ENCODE results near the gene FAM131B.

Gene FAM131B

GRCh38 chr7:143325240-143325639 lies 37.3 kb downstream of the FAM131B start:
- no peak for DNase-seq (ENCODE audit: low read depth in 4 of 4, low spot score in 1 of 4)

- DNase-seq (ENCODE audit: low read depth in 4 of 4, low spot score in 1 of 4): no peak
Measured at GRCh38 chr7:143323653-143324052, 38.9 kb downstream of the FAM131B start.

- no peak for DNase-seq (ENCODE audit: low read depth in 4 of 4, low spot score in 1 of 4)
Measured at GRCh38 chr7:143322760-143323633, 39.5 kb downstream of the FAM131B start.

- DNase-seq (ENCODE audit: low read depth in 4 of 4, low spot score in 1 of 4): no peak
Measured at GRCh38 chr7:143321734-143322133, 40.8 kb downstream of the FAM131B start.

GRCh38 chr7:143321242-143321641 lies 41.3 kb downstream of the FAM131B start:
- no peak for DNase-seq (ENCODE audit: low read depth in 4 of 4, low spot score in 1 of 4)

GRCh38 chr7:143320620-143321019 lies 41.9 kb downstream of the FAM131B start:
- DNase-seq (ENCODE audit: low read depth in 4 of 4, low spot score in 1 of 4): no peak

- no peak for DNase-seq (ENCODE audit: low read depth in 4 of 4, low spot score in 1 of 4)
Measured at GRCh38 chr7:143318661-143319060, 43.9 kb downstream of the FAM131B start.

GRCh38 chr7:143316492-143316891 lies 46.0 kb downstream of the FAM131B start:
- no peak for DNase-seq (ENCODE audit: low read depth in 4 of 4, low spot score in 1 of 4)

GRCh38 chr7:143315776-143316175 lies 46.7 kb downstream of the FAM131B start, which contains the start of gene CLCN1:
Gene CLCN1 (plus strand): TSS chr7:143316111. CDS start chr7:143316213, 102 bp downstream.
- DNase-seq (ENCODE audit: low read depth in 4 of 4, low spot score in 1 of 4): no peak

- DNase-seq (ENCODE audit: low read depth in 4 of 4, low spot score in 1 of 4): no peak
Measured at GRCh38 chr7:143314127-143314526, 48.4 kb downstream of the FAM131B start.

- DNase-seq (ENCODE audit: low read depth in 4 of 4, low spot score in 1 of 4): no peak
Measured at GRCh38 chr7:143308632-143309031, 53.9 kb downstream of the FAM131B start.

- DNase-seq (ENCODE audit: low read depth in 4 of 4, low spot score in 1 of 4): peak; percentile 48 to 59 (median 50)
Measured at GRCh38 chr7:143305423-143306070, 57.0 kb downstream of the FAM131B start.

- no peak for DNase-seq (ENCODE audit: low read depth in 4 of 4, low spot score in 1 of 4)
Measured at GRCh38 chr7:143304938-143305337, 57.6 kb downstream of the FAM131B start.

GRCh38 chr7:143303733-143304132 lies 58.8 kb downstream of the FAM131B start:
- no peak for DNase-seq (ENCODE audit: low read depth in 4 of 4, low spot score in 1 of 4)

All from stimulated activated CD4-positive, alpha-beta T cell treated with anti-CD3 and anti-CD28 coated beads, Interleukin-1b, Interleukin-23, amount 100 ng/mL, for 24 hours (primary cell).